Immature natural killer cell (primary cell): ENCODE data around the gene SBK3. TPM values are rescaled to one million over a fixed set of nuclear protein-coding genes. Genes with fewer than 3 reads are reported as not detected.
"Not testable (repeated sequence)": the region's sequence is repeated elsewhere in the genome, so short reads cannot be mapped to it uniquely, and the experiment has no call there.

ENCODE experiments used
- DNase-seq, 3 donors: peaks; one replicate each; pipeline ENCODE4 v3.0.0; 2022; ENCODE audit warnings: mixed read lengths in 1 of 3
- H3K27ac Mint-ChIP-seq, 6 donors: one replicate each; pipeline ENCODE4 v1.8.0; 2020; ENCODE audit warnings: mixed read lengths in 6 of 6, mild to moderate bottlenecking in 5 of 6, inconsistent platforms in 4 of 6, moderate library complexity in 3 of 6
- H3K27me3 Mint-ChIP-seq, 3 donors: one replicate each; pipeline ENCODE4 v1.8.0; 2020 to 2021; ENCODE audit warnings: low read depth in 3 of 3, mild to moderate bottlenecking in 3 of 3, mixed read lengths in 3 of 3, moderate library complexity in 3 of 3, inconsistent platforms in 1 of 3
- H3K36me3 Mint-ChIP-seq, 3 donors: one replicate each; pipeline ENCODE4 v1.8.0; 2020; ENCODE audit warnings: mixed read lengths in 3 of 3, inconsistent platforms in 2 of 3, mild to moderate bottlenecking in 2 of 3
- H3K4me1 Mint-ChIP-seq, 2 donors: one replicate each; pipeline ENCODE4 v1.8.0; 2020; ENCODE audit warnings: inconsistent platforms in 2 of 2, mild to moderate bottlenecking in 2 of 2, mixed read lengths in 2 of 2, moderate library complexity in 1 of 2
- H3K4me3 Mint-ChIP-seq, 5 donors: one replicate each; pipeline ENCODE4 v1.8.0; 2020; ENCODE audit warnings: mild to moderate bottlenecking in 5 of 5, mixed read lengths in 5 of 5, inconsistent platforms in 3 of 5, moderate library complexity in 3 of 5
- H3K9me3 Mint-ChIP-seq, 6 donors: one replicate each; pipeline ENCODE4 v1.8.0; 2020; ENCODE audit warnings: mild to moderate bottlenecking in 6 of 6, mixed read lengths in 6 of 6, inconsistent platforms in 4 of 6, moderate library complexity in 3 of 6
- polyA plus RNA-seq, 3 donors: library from polyadenylated mRNA; unstranded; fragments of 300-500 nt; fragmentation: Illumina TruSeq; gene quantifications; one replicate each; pipeline ENCODE4 v1.2.3, GENCODE V29; 2021

SBK3 gene
- polyA plus RNA-seq, 3 donors from 2014 or later: not detected

DNA sequence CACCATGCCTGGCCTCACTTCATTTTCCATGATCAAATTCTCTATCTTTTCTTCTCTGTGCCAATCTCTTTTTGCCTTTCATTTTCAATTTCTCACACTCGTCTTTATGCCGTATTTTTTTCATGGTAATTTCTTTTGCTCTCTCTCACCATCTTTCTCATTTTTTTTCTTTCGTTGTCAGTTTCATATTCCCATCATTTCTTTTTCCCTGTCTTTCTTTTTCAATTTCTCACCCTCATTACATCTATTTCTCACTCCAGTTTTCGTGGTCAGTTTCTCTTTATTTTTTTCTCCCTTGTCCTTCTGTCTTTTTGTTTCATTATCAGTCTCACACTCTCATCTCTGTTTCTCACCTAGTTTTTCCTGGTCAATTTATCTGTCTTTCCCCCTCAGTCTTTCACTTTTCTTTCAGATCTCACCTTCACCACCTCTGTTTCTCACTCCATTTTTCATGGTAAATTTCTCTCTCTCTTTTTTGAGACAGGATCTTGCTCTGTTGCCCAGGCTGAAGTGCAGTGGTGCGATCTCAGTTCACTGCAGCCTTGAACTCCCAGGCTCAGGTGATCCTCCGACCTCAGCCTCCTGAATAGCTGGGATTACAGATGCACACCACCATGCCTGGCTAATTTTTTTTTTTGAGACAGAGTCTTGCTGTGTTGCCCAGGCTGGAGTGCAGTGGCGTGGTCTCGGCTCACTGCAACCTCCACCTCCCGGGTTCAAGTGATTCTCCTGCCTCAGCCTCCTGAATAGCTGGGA, 43.0 kb downstream of the SBK3 start:
- peaks cover 4 to 10% (median 6%) of the 10 kb centered on the region in 3 donors for H3K27me3 Mint-ChIP-seq

DNA sequence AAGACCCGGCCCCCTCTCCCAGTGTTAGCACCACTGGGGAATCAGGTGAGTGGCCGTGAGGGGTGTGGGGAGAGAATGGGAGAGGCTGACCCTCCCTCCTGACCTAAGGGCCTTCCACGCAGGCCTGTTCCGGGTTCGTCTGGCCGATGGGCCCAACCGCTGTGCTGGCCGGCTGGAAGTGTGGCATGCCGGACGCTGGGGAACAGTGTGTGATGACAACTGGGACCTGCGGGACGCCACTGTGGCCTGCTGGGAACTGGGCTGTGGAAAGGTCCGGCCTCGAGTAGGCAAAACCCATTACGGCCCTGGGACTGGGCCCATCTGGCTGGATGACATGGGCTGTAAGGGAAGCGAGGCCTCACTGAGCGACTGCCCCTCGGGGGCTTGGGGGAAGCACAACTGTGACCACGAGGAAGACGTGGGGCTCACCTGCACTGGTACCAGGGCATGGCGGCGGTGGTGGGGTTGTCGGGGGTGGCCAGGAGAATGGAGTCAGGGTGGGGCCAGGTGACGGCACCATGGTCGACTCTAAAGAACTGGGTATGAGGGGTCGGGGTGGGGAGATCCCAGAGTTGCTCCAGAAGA, 44.9 kb downstream of the SBK3 start:
- Mint-ChIP-seq H3K36me3 (peaks cover 0 to 8% (median 0%) of the 10 kb centered on the region in 3 donors), H3K27ac (no peak overlapping the region), H3K9me3 (no peaks in the 10 kb centered on the region), H3K27me3 (peaks cover 2 to 10% (median 8%) of the 10 kb centered on the region in 3 donors), H3K4me3 (no peak overlapping the region), H3K4me1 (peaks cover 16 to 28% of the 10 kb centered on the region in 2 donors)
- DNase-seq: no peak

More for the DNA sequence above, 43.0 kb downstream of the SBK3 start:
- peaks cover 16 to 28% of the 10 kb centered on the region in 2 donors for H3K4me1 Mint-ChIP-seq
- DNase-seq: no peak
- peak overlapping the region in 3 of 6 donors; percentile 2 to 23 (median 17) for H3K27ac Mint-ChIP-seq
- H3K36me3 Mint-ChIP-seq: peaks cover 0 to 8% (median 0%) of the 10 kb centered on the region in 3 donors
- H3K9me3 Mint-ChIP-seq: no peaks in the 10 kb centered on the region
- peak overlapping the region in 4 of 5 donors; percentile 2 to 36 (median 26) for H3K4me3 Mint-ChIP-seq

DNA sequence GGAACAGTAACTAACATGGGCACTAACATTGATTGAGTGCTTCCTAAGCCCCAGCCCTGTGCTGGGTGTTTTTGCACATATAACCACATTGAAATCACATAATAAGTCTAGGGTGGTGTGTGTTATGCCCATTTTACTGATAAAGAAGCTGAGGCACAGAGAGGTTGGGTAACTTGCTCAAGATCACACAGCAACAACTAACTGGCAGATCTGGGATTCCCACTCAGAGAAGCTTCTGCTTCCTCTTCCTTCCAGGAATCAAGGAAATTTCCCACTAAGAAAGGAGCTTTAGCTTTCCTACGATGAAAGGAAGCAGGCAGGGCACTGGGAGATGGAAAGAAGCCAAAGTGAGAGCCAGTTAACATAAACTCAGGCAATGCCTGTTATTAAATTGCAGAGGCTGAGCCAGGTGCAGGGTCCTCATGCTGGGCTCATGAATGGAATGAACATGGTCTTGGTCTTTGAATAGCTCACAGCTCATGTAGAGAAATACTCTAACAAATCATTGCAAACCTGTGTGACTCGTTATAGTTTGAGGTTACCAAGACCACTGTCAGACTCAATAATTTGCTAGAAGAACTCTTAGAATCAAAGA, 47.0 kb downstream of the SBK3 start:
- Mint-ChIP-seq H3K4me1 (peaks cover 8 to 18% of the 10 kb centered on the region in 2 donors), H3K27ac (peak overlapping the region in 1 of 6 donors; percentile 5)

DNA sequence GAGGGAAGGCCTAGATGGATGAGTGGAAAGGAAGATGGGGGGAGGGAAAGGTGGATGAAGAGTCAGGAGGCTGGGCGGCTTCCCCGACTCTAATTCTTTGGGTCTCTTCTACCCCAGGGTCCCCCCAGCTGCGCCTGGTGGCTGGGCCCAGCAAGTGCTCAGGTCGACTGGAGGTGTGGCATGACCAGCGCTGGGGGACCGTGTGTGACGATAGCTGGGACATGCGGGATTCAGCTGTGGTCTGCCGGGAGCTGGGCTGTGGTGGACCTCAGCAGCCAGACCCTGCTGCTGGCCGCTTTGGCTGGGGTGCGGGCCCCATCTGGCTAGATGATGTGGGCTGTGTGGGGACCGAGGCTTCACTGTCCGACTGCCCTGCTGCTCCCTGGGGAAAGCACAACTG, 47.6 kb downstream of the SBK3 start:
- Mint-ChIP-seq H3K27me3 (peaks cover 0 to 4% (median 2%) of the 10 kb centered on the region in 3 donors), H3K27ac (peak overlapping the region in 1 of 6 donors; percentile 77), H3K4me1 (peaks cover 3 to 12% of the 10 kb centered on the region in 2 donors), H3K36me3 (peaks cover 0 to 4% (median 0%) of the 10 kb centered on the region in 3 donors), H3K9me3 (no peaks in the 10 kb centered on the region), H3K4me3 (no peak overlapping the region)
- no peak for DNase-seq

More for the DNA sequence above, 47.0 kb downstream of the SBK3 start:
- Mint-ChIP-seq H3K9me3 (no peaks in the 10 kb centered on the region), H3K27me3 (peaks cover 0 to 5% (median 4%) of the 10 kb centered on the region in 3 donors), H3K36me3 (peaks cover 0 to 8% (median 0%) of the 10 kb centered on the region in 3 donors), H3K4me3 (no peak overlapping the region)
- no peak for DNase-seq

DNA sequence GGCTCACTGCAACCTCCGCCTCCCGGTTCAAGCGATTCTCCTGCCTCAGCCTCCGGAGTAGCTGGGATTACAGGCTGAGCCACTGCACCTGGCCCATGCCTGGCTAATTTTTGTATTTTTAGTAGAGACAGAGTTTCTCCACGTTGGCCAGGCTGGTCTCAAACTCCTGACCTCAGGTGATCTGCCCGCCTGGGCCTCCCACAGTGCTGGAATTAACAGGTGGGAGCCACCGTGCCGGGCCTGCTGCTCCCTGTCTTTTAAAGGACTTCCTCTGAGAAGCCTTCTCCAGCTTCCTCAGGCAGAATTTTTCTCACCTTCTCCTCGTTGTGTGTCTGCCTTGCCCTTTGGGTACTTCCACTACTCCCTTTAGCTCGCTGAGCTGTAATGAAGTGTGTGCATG, 48.5 kb downstream of the SBK3 start:
- H3K9me3 Mint-ChIP-seq: not testable (repeated sequence)

DNA sequence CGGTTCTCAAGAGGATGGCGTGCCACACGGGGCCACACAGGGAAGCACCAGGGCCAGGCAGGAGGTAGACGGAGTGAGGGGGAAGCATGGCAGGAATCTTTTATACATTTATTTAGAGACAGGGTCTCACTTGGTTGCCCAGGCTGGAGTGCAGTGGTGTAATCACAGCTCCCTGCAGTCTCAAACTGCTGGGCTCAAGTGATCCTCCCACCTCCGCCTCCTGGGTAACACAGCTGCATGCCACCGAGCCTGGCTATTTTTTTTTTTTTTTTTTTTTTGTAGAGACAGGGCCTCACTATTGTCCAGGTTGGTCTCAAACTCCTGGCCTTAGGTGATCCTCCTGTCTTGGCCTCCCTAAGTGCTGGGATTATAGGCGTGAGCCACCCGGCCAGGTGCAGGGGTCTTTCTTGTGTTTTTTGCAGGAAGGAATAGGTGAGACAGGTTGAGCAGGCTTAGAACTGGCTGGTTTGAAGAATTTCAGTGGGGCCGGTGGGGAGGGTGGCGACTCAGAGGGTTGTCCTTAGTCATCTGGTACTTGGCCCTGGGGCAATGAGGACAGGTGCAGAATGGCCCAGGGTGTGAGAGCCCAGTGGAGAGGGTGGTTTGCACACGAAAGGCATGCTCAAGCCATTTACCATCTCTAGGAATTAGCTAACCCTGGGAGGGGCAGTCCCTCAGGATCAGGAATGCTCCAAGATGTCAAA, 49.5 kb downstream of the SBK3 start:
- DNase-seq: no peak
- peak overlapping the region in 2 of 6 donors; percentile 39 to 47 for H3K27ac Mint-ChIP-seq
- peaks cover 0 to 2% of the 10 kb centered on the region in 2 donors for H3K4me1 Mint-ChIP-seq
- H3K4me3 Mint-ChIP-seq: no peak overlapping the region
- H3K9me3 Mint-ChIP-seq: no peaks in the 10 kb centered on the region
- H3K27me3 Mint-ChIP-seq: peaks cover 0 to 2% (median 1%) of the 10 kb centered on the region in 3 donors
- peaks cover 0 to 4% (median 0%) of the 10 kb centered on the region in 3 donors for H3K36me3 Mint-ChIP-seq

More for the DNA sequence above, 48.5 kb downstream of the SBK3 start:
- H3K4me1 Mint-ChIP-seq, H3K36me3 Mint-ChIP-seq, H3K27me3 Mint-ChIP-seq, H3K4me3 Mint-ChIP-seq, H3K27ac Mint-ChIP-seq, DNase-seq: not testable (repeated sequence)

DNA sequence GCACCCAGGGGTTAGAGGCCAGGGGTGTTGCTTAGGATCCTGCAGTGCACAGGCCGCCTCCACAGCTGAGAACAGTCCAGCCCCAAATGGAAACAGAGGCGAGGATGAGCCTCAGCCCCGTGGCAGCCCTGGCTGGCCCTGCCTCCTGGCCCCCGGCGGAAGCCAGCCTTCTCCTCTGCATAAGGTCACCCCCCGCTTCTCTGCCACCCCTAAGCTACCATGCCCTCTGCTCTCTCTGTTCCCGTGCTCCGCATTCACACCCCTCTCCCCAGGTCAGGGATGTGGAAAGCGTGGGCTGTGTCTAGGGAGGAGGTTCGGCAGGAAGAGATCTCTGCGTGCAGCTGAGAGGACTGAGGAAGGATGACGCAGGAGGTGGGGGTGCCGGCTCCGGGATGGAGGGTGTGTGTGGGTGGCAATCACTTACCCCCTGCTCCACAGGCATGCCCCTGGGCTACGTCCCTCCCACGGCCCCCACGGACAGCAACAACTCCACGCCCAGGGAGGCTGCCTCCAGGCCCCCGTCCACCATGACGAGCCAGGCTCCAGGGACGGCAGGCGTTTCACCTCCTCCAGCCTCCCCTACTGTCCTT, 51.1 kb downstream of the SBK3 start:
- H3K4me3 Mint-ChIP-seq: no peak overlapping the region

DNA sequence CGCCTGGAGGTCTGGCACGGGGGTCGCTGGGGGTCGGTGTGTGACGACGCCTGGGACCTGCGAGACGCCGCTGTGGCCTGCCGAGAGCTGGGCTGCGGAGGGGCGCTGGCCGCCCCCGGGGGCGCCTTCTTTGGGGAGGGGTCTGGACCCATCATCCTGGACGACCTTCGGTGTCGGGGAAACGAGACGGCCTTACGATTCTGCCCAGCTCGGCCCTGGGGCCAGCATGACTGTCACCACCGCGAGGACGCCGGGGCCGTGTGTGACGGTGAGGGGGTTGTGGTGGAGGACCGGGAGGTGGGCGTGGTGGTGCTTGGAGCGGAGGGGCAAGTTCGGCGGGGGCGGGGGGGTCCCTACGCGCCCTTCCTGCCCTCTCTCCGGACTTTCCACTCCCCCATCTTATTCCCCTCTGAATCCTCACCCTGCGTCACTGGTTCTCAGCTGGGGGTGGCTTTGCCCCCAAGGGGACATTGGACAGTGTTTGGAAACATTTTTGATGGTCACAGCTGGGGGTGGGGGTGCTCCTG, 51.6 kb downstream of the SBK3 start:
- Mint-ChIP-seq H3K4me3 (no peak overlapping the region), H3K36me3 (no peaks in the 10 kb centered on the region), H3K4me1 (peaks cover 0 to 2% of the 10 kb centered on the region in 2 donors), H3K27ac (no peak overlapping the region), H3K9me3 (no peaks in the 10 kb centered on the region), H3K27me3 (peaks cover 0 to 2% (median 1%) of the 10 kb centered on the region in 3 donors)
- DNase-seq: no peak

More for the DNA sequence above, 51.1 kb downstream of the SBK3 start:
- Mint-ChIP-seq H3K27ac (no peak overlapping the region), H3K9me3 (no peaks in the 10 kb centered on the region), H3K27me3 (peaks cover 0 to 2% (median 1%) of the 10 kb centered on the region in 3 donors), H3K36me3 (peaks cover 0 to 1% (median 0%) of the 10 kb centered on the region in 3 donors), H3K4me1 (peaks cover 0 to 2% of the 10 kb centered on the region in 2 donors)
- no peak for DNase-seq

DNA sequence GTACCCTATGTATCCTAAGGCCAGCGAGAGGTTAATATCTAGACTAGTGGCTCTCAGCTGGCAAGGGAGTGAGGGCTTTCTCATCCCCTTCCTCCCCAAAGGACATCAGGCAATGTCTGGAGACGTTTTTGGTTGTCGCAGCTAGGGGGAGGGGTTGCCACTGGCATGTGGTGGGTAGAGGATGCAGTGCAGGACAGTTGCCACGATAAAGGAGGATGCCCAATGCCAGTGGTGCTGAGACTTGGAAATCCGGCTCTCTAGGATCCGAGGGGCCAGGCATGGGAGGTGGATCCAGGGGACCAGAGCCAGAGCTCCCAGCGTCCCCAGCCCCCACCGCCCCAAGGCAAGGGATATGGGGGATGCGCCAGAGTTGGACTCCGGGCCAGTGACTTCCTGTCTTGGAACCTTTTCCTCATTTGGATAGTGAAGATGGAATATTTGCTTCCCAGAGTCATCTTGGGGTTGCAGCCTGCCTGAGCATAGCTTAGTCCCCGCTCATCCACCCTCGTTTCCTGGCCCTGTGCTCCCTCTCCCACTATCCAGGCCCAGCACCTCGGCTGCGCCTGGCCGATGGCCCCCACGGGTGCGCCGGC, 52.2 kb downstream of the SBK3 start:
- H3K9me3 Mint-ChIP-seq: no peaks in the 10 kb centered on the region
- H3K36me3 Mint-ChIP-seq: no peaks in the 10 kb centered on the region
- no peak overlapping the region for H3K4me3 Mint-ChIP-seq
- no peak overlapping the region for H3K27ac Mint-ChIP-seq
- H3K4me1 Mint-ChIP-seq: peaks cover 0 to 2% of the 10 kb centered on the region in 2 donors
- no peak for DNase-seq
- H3K27me3 Mint-ChIP-seq: peaks cover 0 to 2% (median 1%) of the 10 kb centered on the region in 3 donors

DNA sequence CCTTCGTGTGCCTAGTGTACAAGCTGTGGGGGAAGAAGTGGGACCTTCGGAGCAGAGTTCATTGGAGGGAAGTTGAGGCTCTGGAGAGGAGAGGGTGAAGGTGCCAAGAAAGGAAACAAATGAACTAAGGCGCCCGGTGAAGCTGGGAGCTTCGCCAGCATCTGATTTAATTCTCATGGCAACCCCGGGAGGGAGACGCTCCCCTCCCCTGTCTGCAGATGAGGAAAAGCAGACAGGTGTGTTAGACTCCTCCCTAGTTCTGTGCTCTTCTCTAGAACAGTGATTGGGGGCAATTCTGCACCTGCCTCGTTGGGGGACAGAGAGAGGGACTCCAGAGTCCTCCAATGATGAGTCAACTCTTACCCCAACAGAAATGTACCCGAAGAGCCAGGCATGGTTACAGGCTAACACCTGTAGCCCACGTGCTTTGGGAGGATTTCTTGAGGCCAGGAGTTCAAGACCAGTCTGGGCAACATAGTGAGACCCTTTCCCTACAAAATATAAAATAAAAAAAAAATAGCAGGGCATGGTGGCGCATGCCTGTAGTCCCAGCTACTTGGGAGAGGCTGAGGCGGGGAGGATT, 52.9 kb downstream of the SBK3 start:
- Mint-ChIP-seq H3K36me3 (no peaks in the 10 kb centered on the region), H3K4me3 (no peak overlapping the region), H3K4me1 (peaks cover 0 to under 1% of the 10 kb centered on the region in 2 donors), H3K27me3 (peaks cover 0 to 3% (median 2%) of the 10 kb centered on the region in 3 donors), H3K9me3 (no peaks in the 10 kb centered on the region), H3K27ac (no peak overlapping the region)
- no peak for DNase-seq

DNA sequence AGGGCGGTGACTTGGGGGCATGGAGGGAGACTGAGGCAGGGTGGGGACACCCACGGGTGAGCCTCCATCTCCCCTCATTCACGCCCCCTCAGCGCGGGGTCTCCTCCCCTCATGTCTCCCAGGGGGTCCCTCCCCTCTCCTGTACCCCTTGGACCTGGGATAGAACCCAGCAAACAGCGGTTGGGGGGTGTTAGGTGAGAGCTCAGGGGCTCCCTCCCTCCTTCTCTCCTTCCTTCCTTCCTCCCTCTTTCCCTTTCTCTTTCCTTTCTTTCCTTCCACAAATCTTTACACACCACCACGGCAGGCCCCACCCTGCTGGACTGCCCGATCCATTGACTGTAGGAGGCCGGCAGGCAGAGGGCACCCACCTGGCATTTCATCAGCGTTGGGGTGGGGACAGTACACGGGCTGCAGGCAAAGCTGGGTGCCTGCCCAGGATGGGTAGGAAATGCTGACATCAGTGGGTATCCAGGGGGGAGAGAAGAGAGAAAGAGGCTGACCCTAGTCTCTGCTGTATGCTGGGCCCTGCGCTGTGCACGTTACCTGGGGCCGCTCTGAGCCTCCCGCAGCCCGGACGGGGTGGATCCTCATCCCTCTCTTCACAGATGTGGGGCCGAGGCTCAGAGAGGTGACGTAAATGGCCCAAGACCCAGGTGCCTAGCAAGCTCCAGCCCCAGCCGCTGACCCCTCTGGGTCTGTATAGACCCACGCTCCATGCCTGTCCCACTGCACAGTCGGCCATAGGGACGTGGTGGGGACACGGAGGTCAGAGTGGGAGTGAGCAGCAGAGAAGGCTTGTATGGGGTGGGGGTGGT, 53.6 kb downstream of the SBK3 start:
- no peak for DNase-seq
- Mint-ChIP-seq H3K9me3 (no peaks in the 10 kb centered on the region), H3K27ac (no peak overlapping the region), H3K4me3 (no peak overlapping the region), H3K36me3 (no peaks in the 10 kb centered on the region), H3K4me1 (no peaks in the 10 kb centered on the region), H3K27me3 (peaks cover 0 to 3% (median 2%) of the 10 kb centered on the region in 3 donors)
